Endothelial cell of umbilical vein (primary cell): ENCODE measurements around the gene ELL2. TPM values are rescaled to one million over a fixed set of nuclear protein-coding genes. Genes with fewer than 3 reads are reported as not detected.
A peak's percentile ranks its signal among the peaks of the same experiment; 100 is the strongest.

Source experiments
- BruUV-seq: library from RNA; stranded (reverse); fragments of 400-500 nt; replicated peaks from 2 replicates; lab custom pipeline; 2021; lab: Mats Ljungman, UMichigan
- CTCF ChIA-PET: fragments of 300-600, 350-600 bp; sonication (Branson Sonifier 250); formaldehyde crosslinking; loops from one replicate; lab custom pipeline; 2021; ENCODE audit warnings: antibody characterized with exemption, inconsistent platforms; lab: Charles Lee
- POLR2A ChIA-PET: fragments of 300-600, 350-600 bp; sonication (Branson Sonifier 250); formaldehyde crosslinking; loops from one replicate; lab custom pipeline; 2021; ENCODE audit warnings: antibody characterized with exemption, inconsistent platforms; lab: Charles Lee
- DNase-seq: peaks from one replicate; pipeline ENCODE4 v3.0.0-alpha.2; 2011; ENCODE audit warnings: low read depth, low spot score
- FAIRE-seq: peaks from 2 replicates; lab custom pipeline; 2011; peaks lifted over from hg19 to GRCh38; lab: Jason Lieb, UNC
- H2AFZ ChIP-seq: 2 replicates; pipeline ENCODE4 v1.6.0; 2012; ENCODE audit warnings: low read depth, low read length, control low read depth, inconsistent platforms
- H3K27ac ChIP-seq: 2 replicates; pipeline ENCODE4 v1.5.1; 2011; ENCODE audit warnings: low read depth, mild to moderate bottlenecking, control low read depth, low read length, moderate library complexity; ENCODE audit not compliant: insufficient read depth
- H3K27me3 ChIP-seq, 2 experiments: 2 replicates each; pipeline versions ENCODE4 v1.6.0 to v1.6.1; 2011; ENCODE audit warnings: low read length in 2 of 2, mixed read lengths in 1 of 2; ENCODE audit not compliant: control insufficient read depth in 2 of 2, insufficient read depth in 2 of 2
- H3K36me3 ChIP-seq, 2 experiments: 2 replicates in 1 of 2; 3 replicates in 1 of 2; pipeline ENCODE4 v1.5.1; 2011; ENCODE audit warnings: low read length in 2 of 2, mild to moderate bottlenecking in 1 of 2, moderate library complexity in 1 of 2; ENCODE audit not compliant: control insufficient read depth in 2 of 2, insufficient read depth in 2 of 2; ENCODE audit errors: extremely low read depth in 1 of 2
- H3K4me1 ChIP-seq: 3 replicates; pipeline ENCODE4 v1.5.1; 2011; ENCODE audit warnings: mild to moderate bottlenecking, low read length; ENCODE audit not compliant: control insufficient read depth, insufficient read depth; ENCODE audit errors: extremely low read depth
- H3K4me2 ChIP-seq: 2 replicates; pipeline ENCODE4 v1.6.1; 2011; ENCODE audit warnings: low read length, control low read depth, mixed read lengths; ENCODE audit not compliant: insufficient read depth
- H3K4me3 ChIP-seq, 3 experiments: fragments of 200-600 bp in 1 of 3; sonication (generic), shearing (Covaris generic) in 1 of 3; replicated peaks in 1 of 3; 2 replicates each; pipeline ENCODE4 v1.5.1; 2011 to 2016; ENCODE audit warnings: control low read depth in 3 of 3, low read length in 3 of 3, mild to moderate bottlenecking in 2 of 3, inconsistent platforms in 1 of 3, low read depth in 1 of 3, moderate library complexity in 1 of 3; ENCODE audit not compliant: insufficient read depth in 1 of 3
- H3K79me2 ChIP-seq: 2 replicates; pipeline ENCODE4 v1.6.0; 2012; ENCODE audit warnings: low read length, inconsistent platforms; ENCODE audit not compliant: control insufficient read depth, insufficient read depth
- H3K9ac ChIP-seq: replicated peaks from 2 replicates; pipeline ENCODE3; 2011; ENCODE audit warnings: low read length, control low read depth; ENCODE audit not compliant: insufficient read depth; ENCODE audit errors: extremely low read depth
- H3K9me1 ChIP-seq: replicated peaks from 3 replicates; pipeline ENCODE4 v1.6.0; 2011; ENCODE audit warnings: mild to moderate bottlenecking, low read length; ENCODE audit not compliant: control insufficient read depth, insufficient read depth; ENCODE audit errors: extremely low read depth
- H3K9me3 ChIP-seq: replicated peaks from 2 replicates; pipeline ENCODE4 v1.5.1; 2012; ENCODE audit warnings: low read length, inconsistent platforms; ENCODE audit not compliant: control insufficient read depth, insufficient read depth
- H4K20me1 ChIP-seq: replicated peaks from 2 replicates; pipeline ENCODE3; 2011; ENCODE audit warnings: mild to moderate bottlenecking, low read length; ENCODE audit not compliant: control insufficient read depth, insufficient read depth; ENCODE audit errors: extremely low read depth
- CTCF ChIP-seq, 2 donors: IDR thresholded peaks; 1 replicate in 1 of 2; 2 replicates in 1 of 2; pipeline ENCODE4 v1.5.1; 2011; ENCODE audit warnings: low read length in 2 of 2, mild to moderate bottlenecking in 2 of 2, moderate library complexity in 2 of 2, control low read depth in 1 of 2, inconsistent platforms in 1 of 2, low read depth in 1 of 2; ENCODE audit not compliant: insufficient read depth in 1 of 2; ENCODE audit errors: extremely low read depth in 1 of 2
- EZH2 ChIP-seq: IDR thresholded peaks from 2 replicates; pipeline ENCODE4 v1.6.1; 2012; ENCODE audit warnings: borderline replicate concordance, low read depth, mild to moderate bottlenecking, moderate library complexity, low read length, inconsistent platforms; ENCODE audit not compliant: severe bottlenecking
- FOS ChIP-seq: IDR thresholded peaks from 2 replicates; pipeline ENCODE4 v1.6.1; 2011; ENCODE audit warnings: mild to moderate bottlenecking, low read length, moderate library complexity, borderline replicate concordance; ENCODE audit not compliant: insufficient read depth
- GATA2 ChIP-seq: IDR thresholded peaks from 2 replicates; pipeline ENCODE4 v1.7.0; 2011; ENCODE audit warnings: low read depth, mild to moderate bottlenecking, moderate library complexity, mixed read lengths, low read length; ENCODE audit not compliant: insufficient read length, insufficient read depth
- JUN ChIP-seq: IDR thresholded peaks from 2 replicates; pipeline ENCODE4 v1.6.1; 2011; ENCODE audit warnings: borderline replicate concordance, low read depth; ENCODE audit not compliant: insufficient read length, insufficient read depth
- MAX ChIP-seq: IDR thresholded peaks from 2 replicates; pipeline ENCODE4 v1.6.1; 2011; ENCODE audit not compliant: insufficient read depth, insufficient read length
- MYC ChIP-seq: IDR thresholded peaks from one replicate; pipeline ENCODE4 v1.6.1; 2011; ENCODE audit warnings: mild to moderate bottlenecking, low read depth, low read length
- POLR2A ChIP-seq: IDR thresholded peaks from 2 replicates; pipeline ENCODE4 v1.6.1; 2012; ENCODE audit warnings: low read depth, mild to moderate bottlenecking, control low read depth, low read length
- POLR2AphosphoS5 ChIP-seq: IDR thresholded peaks from 2 replicates; pipeline ENCODE4 v1.6.1; 2012; ENCODE audit warnings: low read depth, mild to moderate bottlenecking, control low read depth, low read length, moderate library complexity; ENCODE audit not compliant: insufficient read depth
- dilution Hi-C: fragments of 300-500 bp; cut with MboI; formaldehyde crosslinking; loops from one replicate; pipeline ENCODE4 v1.15.0; 2019; ENCODE audit warnings: low sequenced_read_pairs; ENCODE audit not compliant: extremely low pct_ligation_motif_present
- intact Hi-C: fragments of 100-400 bp; cut with micrococcal nuclease; formaldehyde crosslinking; loops from one replicate; pipeline ENCODE4 v1.10.0; 2022
- polyA plus RNA-seq, 4 experiments: library from polyadenylated mRNA; depleted of rRNA in 3 of 4; stranded (reverse) in 3 of 4; unstranded in 1 of 4; fragments of >200 nt; gene quantifications; 2 replicates each; pipeline versions ENCODE4 v1.2.1 to v1.2.3, GENCODE V29; 2011 to 2012; ENCODE audit warnings: missing spikeins in 1 of 4
- total RNA-seq: library from RNA; stranded (reverse); gene quantifications from 2 replicates; pipeline ENCODE4 v1.2.3, GENCODE V29; 2021

The ELL2 gene
- total and polyA plus RNA-seq, 2 donors (not counting 3 experiments of a cell fraction or from before 2014, with no cell fraction given), result 6.8 to 26.0 TPM

DNA sequence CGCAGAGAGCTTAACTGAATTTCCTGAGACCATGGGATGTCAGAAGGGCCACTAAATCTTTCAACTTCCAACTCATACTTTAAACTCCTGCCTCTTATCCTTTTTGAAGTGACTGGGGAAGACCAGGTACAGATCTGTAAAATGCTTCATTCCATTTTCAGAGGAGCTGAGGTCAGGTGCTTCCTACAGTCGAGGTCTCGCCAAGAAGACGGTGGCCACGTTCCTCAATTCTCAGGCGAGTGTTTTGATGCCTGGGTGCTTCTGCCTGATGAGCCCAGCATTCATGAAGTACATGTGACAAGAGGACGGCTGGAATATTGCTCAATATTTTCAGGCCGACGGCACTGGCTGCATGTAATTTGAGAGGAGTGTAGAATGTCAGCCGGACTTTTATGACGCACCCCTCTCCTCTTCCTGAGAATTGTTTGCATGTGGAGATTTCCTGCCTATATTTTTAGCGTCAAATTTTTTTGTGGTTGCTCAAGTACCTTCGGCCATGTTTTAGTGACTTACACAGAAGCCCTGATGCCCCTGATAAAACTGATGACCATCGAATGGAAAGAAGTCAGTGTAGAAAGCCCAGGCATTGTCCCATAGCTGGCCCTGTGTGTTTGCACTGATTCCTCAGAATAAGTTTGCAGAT, 100.3 kb downstream of the ELL2 start:
- peak; percentile 84 for FAIRE-seq
- POLR2A ChIA-PET, result interaction anchor here (0.6 kb wide), 1 partner anchor 564 kb away, joined by 3 read pairs; no protein-coding TSS in a partner anchor
- TF ChIP-seq POLR2AphosphoS5, result peak; percentile 32
- peak; percentile 82 for TF ChIP-seq JUN
- TF ChIP-seq FOS, result peak; percentile 75
- TF ChIP-seq GATA2, result peak; percentile 97
- no peak for TF ChIP-seq MYC
- TF ChIP-seq EZH2, result no peak
- no peak for TF ChIP-seq CTCF (IDR thresholded peaks at IDR 0.05; ENCODE audit: extremely low read depth in 1 of 2, insufficient read depth in 1 of 2, low read depth in 1 of 2, low read length in 2 of 2)
- TF ChIP-seq POLR2A, result peak; percentile 10
- peak; percentile 21 for TF ChIP-seq MAX
- H2AFZ ChIP-seq, result peak overlapping the region; percentile 67
- H3K4me2 ChIP-seq, result peak overlapping the region; percentile 82
- H3K36me3 ChIP-seq, result no peaks in the 10 kb centered on the region
- no TSS peak for BruUV-seq
- H3K4me3 ChIP-seq, result peak overlapping the region in 1 of 3 experiments; percentile 16
- H3K9me3 ChIP-seq, result no peaks in the 10 kb centered on the region
- peaks cover 58% of the 10 kb centered on the region for H3K4me1 ChIP-seq
- H3K79me2 ChIP-seq, result no peaks in the 10 kb centered on the region
- H3K9me1 ChIP-seq, result no peaks in the 10 kb centered on the region
- DNase-seq, result peak; percentile 97
- H4K20me1 ChIP-seq, result no peaks in the 10 kb centered on the region
- no peaks in the 10 kb centered on the region for H3K27me3 ChIP-seq
- peak overlapping the region; percentile 98 for H3K27ac ChIP-seq
- peak overlapping the region; percentile 85 for H3K9ac ChIP-seq
- dilution Hi-C loops (no loop called here), intact Hi-C loops (loop anchor here (1.0 to 5.0 kb wide), 7 partner anchors 9 to 721 kb away; partner anchors contain the start of genes ELL2 and GLRX)
- CTCF ChIA-PET, result interaction anchor here (1.3 to 6.9 kb wide), 5 partner anchors 9 to 475 kb away, joined by 3 to 73 read pairs (median 5); no protein-coding TSS in a partner anchor
